TTC549 (cell line): ENCODE data around the gene TMUB1.

Source experiments
- FAIRE-seq: peaks from 2 replicates; lab custom pipeline; 2012; peaks lifted over from hg19 to GRCh38; lab: Jason Lieb, UNC

The TMUB1 gene

GRCh38 chr7:151082141-151083070 is 887 bp downstream of the TMUB1 start:
- no peak for FAIRE-seq

GRCh38 chr7:151081170-151082101 is 1.9 kb downstream of the TMUB1 start:
- FAIRE-seq, result no peak

- no peak for FAIRE-seq
Measured at GRCh38 chr7:151080522-151081169, 2.6 kb downstream of the TMUB1 start, which contains the start of gene FASTK. Gene FASTK, minus strand, starts transcription at chr7:151080809. Its CDS starts 43 bp downstream, at chr7:151080766.

- FAIRE-seq, result no peak
Measured at GRCh38 chr7:151080067-151080521, 3.2 kb downstream of the TMUB1 start.

- no peak for FAIRE-seq
Measured at GRCh38 chr7:151079199-151079910, 3.9 kb downstream of the TMUB1 start.

- no peak for FAIRE-seq
Measured at GRCh38 chr7:151078233-151079040, 4.9 kb downstream of the TMUB1 start.

GRCh38 chr7:151077705-151078232 is 5.5 kb downstream of the TMUB1 start:
- FAIRE-seq, result no peak

- FAIRE-seq, result no peak
Measured at GRCh38 chr7:151076863-151077704, 6.2 kb downstream of the TMUB1 start.

GRCh38 chr7:151075978-151076426 is 7.3 kb downstream of the TMUB1 start:
- no peak for FAIRE-seq

- no peak for FAIRE-seq
Measured at GRCh38 chr7:151075662-151075971, 7.7 kb downstream of the TMUB1 start.

GRCh38 chr7:151074817-151075661 is 8.3 kb downstream of the TMUB1 start:
- FAIRE-seq, result no peak

- no peak for FAIRE-seq
Measured at GRCh38 chr7:151073990-151074389, 9.3 kb downstream of the TMUB1 start.

- FAIRE-seq, result no peak
Measured at GRCh38 chr7:151071032-151071866, 12.0 kb downstream of the TMUB1 start.

- FAIRE-seq, result no peak
Measured at GRCh38 chr7:151070574-151070960, 12.7 kb downstream of the TMUB1 start.

GRCh38 chr7:151069841-151070573 is 13.3 kb downstream of the TMUB1 start:
- FAIRE-seq, result no peak

GRCh38 chr7:151068069-151068773 is 15.1 kb downstream of the TMUB1 start:
- FAIRE-seq, result no peak
